Mucosa of rectum (tissue), 2 donors: ENCODE results near the gene TLR6.

Experiments used
- H3K27ac ChIP-seq, 2 donors: one replicate each; pipeline ENCODE4 v1.7.0; 2013; ENCODE audit warnings: inconsistent platforms in 2 of 2, low read depth in 2 of 2, low read length in 2 of 2
- H3K27me3 ChIP-seq, 2 donors: one replicate each; pipeline ENCODE4 v1.7.0; 2013; ENCODE audit warnings: low read length in 2 of 2; ENCODE audit not compliant: control insufficient read depth in 2 of 2, insufficient read depth in 2 of 2
- H3K36me3 ChIP-seq, 2 donors: one replicate each; pipeline ENCODE4 v1.7.0; 2013; ENCODE audit warnings: low read length in 2 of 2; ENCODE audit not compliant: control insufficient read depth in 2 of 2, insufficient read depth in 2 of 2
- H3K4me1 ChIP-seq, 2 donors: one replicate each; pipeline ENCODE4 v1.7.0; 2013; ENCODE audit warnings: low read length in 2 of 2, mild to moderate bottlenecking in 1 of 2; ENCODE audit not compliant: control insufficient read depth in 2 of 2, insufficient read depth in 2 of 2
- H3K4me3 ChIP-seq, 2 donors: one replicate each; pipeline ENCODE4 v1.7.0; 2013; ENCODE audit warnings: low read length in 2 of 2
- H3K9ac ChIP-seq, 2 donors: one replicate each; pipeline ENCODE4 v1.7.0; 2013; ENCODE audit warnings: low read length in 2 of 2, low read depth in 1 of 2, mild to moderate bottlenecking in 1 of 2
- H3K9me3 ChIP-seq, 2 donors: one replicate each; pipeline ENCODE4 v1.7.0; 2013; ENCODE audit warnings: low read length in 2 of 2; ENCODE audit not compliant: control insufficient read depth in 2 of 2
- donor health status: healthy.
- donor health status: Normal muscosa, but diverticular disease.

The TLR6 gene

GRCh38 chr4:38869511-38869910, 12.9 kb upstream of the TLR6 start:
- no peak overlapping the region for H3K9ac ChIP-seq
- H3K4me1 ChIP-seq: peaks cover 12 to 40% of the 10 kb centered on the region in 2 donors
- no peaks in the 10 kb centered on the region for H3K27me3 ChIP-seq
- no peak overlapping the region for H3K4me3 ChIP-seq
- peak overlapping the region; percentile 29 to 97 for H3K27ac ChIP-seq
- H3K9me3 ChIP-seq: no peaks in the 10 kb centered on the region
- peaks cover 6 to 10% of the 10 kb centered on the region in 2 donors for H3K36me3 ChIP-seq

GRCh38 chr4:38868059-38868960, 11.7 kb upstream of the TLR6 start:
- H3K27ac ChIP-seq: peak overlapping the region; percentile 97
- peak overlapping the region; percentile 95 to 99 for H3K9ac ChIP-seq
- H3K27me3 ChIP-seq: no peaks in the 10 kb centered on the region
- no peaks in the 10 kb centered on the region for H3K9me3 ChIP-seq
- peak overlapping the region; percentile 83 to 86 for H3K4me3 ChIP-seq
- peaks cover 10 to 34% of the 10 kb centered on the region in 2 donors for H3K4me1 ChIP-seq
- H3K36me3 ChIP-seq: peaks cover 6 to 10% of the 10 kb centered on the region in 2 donors

- peak within 1 kb of the TSS; percentile 95 to 99 for H3K9ac ChIP-seq
- H3K27ac ChIP-seq: peak within 1 kb of the TSS; percentile 97
- H3K9me3 ChIP-seq: no peaks in the 10 kb centered on the region
- peaks cover 6 to 10% of the 10 kb centered on the region in 2 donors for H3K36me3 ChIP-seq
- peaks cover 10 to 28% of the 10 kb centered on the region in 2 donors for H3K4me1 ChIP-seq
- peak within 1 kb of the TSS; percentile 83 to 86 for H3K4me3 ChIP-seq
- H3K27me3 ChIP-seq: no peaks in the 10 kb centered on the region
Observed at GRCh38 chr4:38867478-38868058, 11.0 kb upstream of the TLR6 start, which contains the start of gene FAM114A1. TSS of gene FAM114A1 (plus strand) at chr4:38867806. CDS start at chr4:38878079, 10,273 bp downstream.

- Histone ChIP-seq H3K27ac (peak overlapping the region; percentile 91 to 97), H3K27me3 (no peaks in the 10 kb centered on the region), H3K36me3 (peaks cover 6 to 10% of the 10 kb centered on the region in 2 donors), H3K4me3 (peak overlapping the region; percentile 77 to 86), H3K9ac (peak overlapping the region; percentile 76 to 84), H3K4me1 (peaks cover 10 to 25% of the 10 kb centered on the region in 2 donors), H3K9me3 (no peaks in the 10 kb centered on the region)
Observed at GRCh38 chr4:38866973-38867477, 10.4 kb upstream of the TLR6 start.

- peak overlapping the region in 1 of 2 donors; percentile 20 for H3K4me3 ChIP-seq
- H3K36me3 ChIP-seq: peaks cover 6 to 8% of the 10 kb centered on the region in 2 donors
- H3K4me1 ChIP-seq: peaks cover 10 to 21% of the 10 kb centered on the region in 2 donors
- H3K9me3 ChIP-seq: no peaks in the 10 kb centered on the region
- H3K9ac ChIP-seq: peak overlapping the region in 1 of 2 donors; percentile 32
- H3K27me3 ChIP-seq: no peaks in the 10 kb centered on the region
- peak overlapping the region; percentile 78 to 86 for H3K27ac ChIP-seq
Observed at GRCh38 chr4:38865445-38865844, 8.8 kb upstream of the TLR6 start.

GRCh38 chr4:38861791-38862190, 5.2 kb upstream of the TLR6 start:
- Histone ChIP-seq H3K27me3 (no peaks in the 10 kb centered on the region), H3K4me3 (no peak overlapping the region), H3K27ac (no peak overlapping the region), H3K9ac (no peak overlapping the region), H3K9me3 (no peaks in the 10 kb centered on the region), H3K36me3 (no peaks in the 10 kb centered on the region), H3K4me1 (peaks cover 6 to 7% of the 10 kb centered on the region in 2 donors)

GRCh38 chr4:38860788-38861424, 4.3 kb upstream of the TLR6 start:
- H3K4me1 ChIP-seq: peaks cover 6 to 7% of the 10 kb centered on the region in 2 donors
- no peaks in the 10 kb centered on the region for H3K9me3 ChIP-seq
- H3K36me3 ChIP-seq: no peaks in the 10 kb centered on the region
- H3K4me3 ChIP-seq: no peak overlapping the region
- no peak overlapping the region for H3K27ac ChIP-seq
- no peak overlapping the region for H3K9ac ChIP-seq
- no peaks in the 10 kb centered on the region for H3K27me3 ChIP-seq

- H3K9me3 ChIP-seq: no peaks in the 10 kb centered on the region
- H3K36me3 ChIP-seq: no peaks in the 10 kb centered on the region
- no peak overlapping the region for H3K4me3 ChIP-seq
- H3K4me1 ChIP-seq: peaks cover 3 to 7% of the 10 kb centered on the region in 2 donors
- no peak overlapping the region for H3K27ac ChIP-seq
- no peak overlapping the region for H3K9ac ChIP-seq
- H3K27me3 ChIP-seq: no peaks in the 10 kb centered on the region
Observed at GRCh38 chr4:38859501-38859900, 2.9 kb upstream of the TLR6 start.

GRCh38 chr4:38858097-38858420, 1.4 kb upstream of the TLR6 start:
- Histone ChIP-seq H3K9me3 (no peaks in the 10 kb centered on the region), H3K36me3 (no peaks in the 10 kb centered on the region), H3K27me3 (no peaks in the 10 kb centered on the region), H3K4me1 (peaks cover 3 to 7% of the 10 kb centered on the region in 2 donors), H3K9ac (no peak overlapping the region), H3K4me3 (no peak overlapping the region), H3K27ac (peak overlapping the region; percentile 49 to 68)
